H1 (cell line): Measurements from ENCODE around the gene PHTF2. TPM values are rescaled to one million over a fixed set of nuclear protein-coding genes. Genes with fewer than 3 reads are reported as not detected.

Experiments
- CTCF ChIA-PET: fragments of 300-600 bp; sonication (Branson Sonifier 250); formaldehyde crosslinking; loops from one replicate; lab custom pipeline; 2021; ENCODE audit not compliant: partially characterized antibody; lab: Charles Lee
- POLR2A ChIA-PET: fragments of 300-600 bp; sonication (Branson Sonifier 250); formaldehyde crosslinking; loops from one replicate; lab custom pipeline; 2021; ENCODE audit warnings: inconsistent platforms; ENCODE audit not compliant: partially characterized antibody; lab: Charles Lee
- DNase-seq, 2 experiments: peaks; one replicate each; pipeline versions ENCODE4 v3.0.0 to v3.0.0-alpha.2; 2010 to 2022; ENCODE audit warnings: low spot score in 2 of 2, low read depth in 1 of 2, mixed read lengths in 1 of 2
- FAIRE-seq: peaks from 2 replicates; lab custom pipeline; 2011; peaks lifted over from hg19 to GRCh38; lab: Jason Lieb, UNC
- H2AFZ ChIP-seq: 2 replicates; pipeline ENCODE4 v1.8.1; 2012; ENCODE audit warnings: low read length, inconsistent platforms
- H2AK5ac ChIP-seq: 2 replicates; pipeline ENCODE4 v1.6.1; 2013; ENCODE audit warnings: low read depth, low read length
- H2BK120ac ChIP-seq: replicated peaks from 2 replicates; pipeline ENCODE3; 2013; ENCODE audit warnings: low read depth, low read length, inconsistent platforms
- H2BK12ac ChIP-seq: 2 replicates; pipeline ENCODE4 v1.6.1; 2013; ENCODE audit warnings: low read depth, low read length
- H2BK15ac ChIP-seq: 2 replicates; pipeline ENCODE4 v1.6.1; 2013; ENCODE audit warnings: low read length
- H2BK20ac ChIP-seq: 2 replicates; pipeline ENCODE4 v1.6.1; 2013; ENCODE audit warnings: low read length
- H2BK5ac ChIP-seq: 2 replicates; pipeline ENCODE4 v1.6.1; 2013; ENCODE audit warnings: low read depth, low read length
- H3K14ac ChIP-seq: 2 replicates; pipeline ENCODE4 v1.6.1; 2013; ENCODE audit warnings: inconsistent platforms; ENCODE audit not compliant: insufficient read length
- H3K18ac ChIP-seq: 2 replicates; pipeline ENCODE4 v1.6.1; 2013; ENCODE audit warnings: low read length; ENCODE audit errors: extremely low read depth
- H3K23ac ChIP-seq: 2 replicates; pipeline ENCODE4 v1.6.1; 2013; ENCODE audit warnings: inconsistent platforms; ENCODE audit not compliant: insufficient read length
- H3K23me2 ChIP-seq: 2 replicates; pipeline ENCODE4 v1.6.1; 2013; ENCODE audit warnings: low read depth, low read length
- H3K27ac ChIP-seq: 2 replicates; pipeline ENCODE4 v1.6.1; 2011; ENCODE audit warnings: low read depth, low read length, inconsistent platforms
- H3K27me3 ChIP-seq, 4 experiments: replicated peaks in 1 of 4; 1 replicate in 1 of 4; 2 replicates in 3 of 4; pipeline versions ENCODE4 v1.6.1 to v1.8.1; 2011 to 2013; ENCODE audit warnings: low read length in 3 of 4, mild to moderate bottlenecking in 3 of 4, inconsistent platforms in 2 of 4, mixed read lengths in 2 of 4, moderate library complexity in 1 of 4; ENCODE audit not compliant: control insufficient read depth in 3 of 4, insufficient read depth in 3 of 4; ENCODE audit errors: extremely low read depth in 1 of 4
- H3K36me3 ChIP-seq, 4 experiments: 2 replicates each; pipeline versions ENCODE4 v1.6.1 to v1.8.1; 2011 to 2013; ENCODE audit warnings: mild to moderate bottlenecking in 4 of 4, low read length in 3 of 4, moderate library complexity in 2 of 4, control low read depth in 1 of 4, inconsistent platforms in 1 of 4; ENCODE audit not compliant: insufficient read depth in 4 of 4, control insufficient read depth in 2 of 4
- H3K4ac ChIP-seq: replicated peaks from 2 replicates; pipeline ENCODE3; 2013; ENCODE audit warnings: low read length, low read depth, mixed read lengths, inconsistent platforms; ENCODE audit not compliant: insufficient read length
- H3K4me1 ChIP-seq, 4 experiments: replicated peaks in 1 of 4; 1 replicate in 1 of 4; 2 replicates in 3 of 4; pipeline versions ENCODE4 v1.6.1 to v1.8.1; 2011 to 2013; ENCODE audit warnings: low read length in 3 of 4, inconsistent platforms in 2 of 4, mixed read lengths in 1 of 4; ENCODE audit not compliant: insufficient read depth in 4 of 4, control insufficient read depth in 3 of 4
- H3K4me2 ChIP-seq, 2 experiments: 2 replicates each; pipeline versions ENCODE4 v1.6.1 to v1.8.1; 2011 to 2013; ENCODE audit warnings: low read depth in 2 of 2, low read length in 2 of 2, control low read depth in 1 of 2, inconsistent platforms in 1 of 2, mild to moderate bottlenecking in 1 of 2; ENCODE audit not compliant: insufficient read depth in 1 of 2
- H3K4me3 ChIP-seq, 4 experiments: fragments of 200-600, 300-600 bp in 1 of 4; sonication (generic), shearing (Covaris generic), sonication (Bioruptor Twin) in 1 of 4; 2 replicates each; pipeline versions ENCODE4 v1.5.1 to v1.8.1; 2011 to 2016; ENCODE audit warnings: low read length in 4 of 4, low read depth in 3 of 4, control low read depth in 2 of 4, inconsistent platforms in 2 of 4, mild to moderate bottlenecking in 2 of 4, mixed read lengths in 1 of 4, moderate library complexity in 1 of 4; ENCODE audit not compliant: insufficient read depth in 2 of 4; ENCODE audit errors: extremely low read depth in 1 of 4
- H3K56ac ChIP-seq: replicated peaks from 2 replicates; pipeline ENCODE3; 2013; ENCODE audit warnings: low read depth, mild to moderate bottlenecking, mixed read lengths, low read length, inconsistent platforms; ENCODE audit not compliant: insufficient read length
- H3K79me1 ChIP-seq: 2 replicates; pipeline ENCODE4 v1.6.1; 2013; ENCODE audit warnings: low read depth, low read length, control low read depth
- H3K79me2 ChIP-seq, 2 experiments: 2 replicates each; pipeline versions ENCODE4 v1.6.1 to v1.8.1; 2012 to 2013; ENCODE audit warnings: low read length in 2 of 2, mild to moderate bottlenecking in 2 of 2, inconsistent platforms in 1 of 2; ENCODE audit not compliant: insufficient read depth in 2 of 2, control insufficient read depth in 1 of 2
- H3K9ac ChIP-seq, 4 experiments: replicated peaks in 1 of 4; 1 replicate in 1 of 4; 2 replicates in 3 of 4; pipeline versions ENCODE4 v1.6.1 to v1.8.1; 2011 to 2013; ENCODE audit warnings: low read depth in 3 of 4, low read length in 3 of 4, control low read depth in 2 of 4, mild to moderate bottlenecking in 2 of 4, moderate library complexity in 2 of 4, inconsistent platforms in 1 of 4; ENCODE audit errors: extremely low read depth in 1 of 4
- H3K9me3 ChIP-seq, 2 experiments: 2 replicates each; pipeline versions ENCODE4 v1.6.1 to v1.8.1; 2012 to 2013; ENCODE audit warnings: mild to moderate bottlenecking in 2 of 2, moderate library complexity in 2 of 2, control low read depth in 1 of 2, inconsistent platforms in 1 of 2, low read depth in 1 of 2, low read length in 1 of 2, mixed read lengths in 1 of 2; ENCODE audit not compliant: insufficient read depth in 2 of 2
- H4K20me1 ChIP-seq, 2 experiments: replicated peaks in 1 of 2; 2 replicates each; pipeline versions ENCODE3 to v1.8.1; 2011 to 2013; ENCODE audit warnings: inconsistent platforms in 2 of 2, low read length in 2 of 2, mild to moderate bottlenecking in 1 of 2; ENCODE audit not compliant: insufficient read depth in 2 of 2, control insufficient read depth in 1 of 2
- H4K5ac ChIP-seq: 2 replicates; pipeline ENCODE4 v1.6.1; 2013; ENCODE audit warnings: low read length, low read depth, mixed read lengths, inconsistent platforms; ENCODE audit not compliant: insufficient read length
- H4K8ac ChIP-seq: 2 replicates; pipeline ENCODE4 v1.8.0; 2013; ENCODE audit warnings: mild to moderate bottlenecking, moderate library complexity, low read length, inconsistent platforms; ENCODE audit not compliant: insufficient read depth; ENCODE audit errors: extremely low read depth
- H4K91ac ChIP-seq: replicated peaks from 2 replicates; pipeline ENCODE3; 2013; ENCODE audit warnings: low read length, mixed read lengths, inconsistent platforms; ENCODE audit not compliant: insufficient read length
- BCL11A ChIP-seq, 2 experiments: IDR thresholded peaks; one replicate each; pipeline ENCODE4 v1.6.1; 2011; ENCODE audit warnings: low read depth in 2 of 2, low read length in 2 of 2, mild to moderate bottlenecking in 2 of 2
- CHD2 ChIP-seq: IDR thresholded peaks from 2 replicates; pipeline ENCODE4 v1.6.1; 2012; ENCODE audit warnings: low read length, improper control_type of control experiment
- CREB1 ChIP-seq: IDR thresholded peaks from 2 replicates; pipeline ENCODE4 v1.6.1; 2012; ENCODE audit warnings: inconsistent platforms
- JUN ChIP-seq: IDR thresholded peaks from 2 replicates; pipeline ENCODE4 v1.6.1; 2011; ENCODE audit warnings: low read depth, mild to moderate bottlenecking, improper control_type of control experiment, low read length
- KDM1A ChIP-seq: fragments of 200-600, 300-600 bp; sonication (generic); IDR thresholded peaks from 2 replicates; pipeline ENCODE4 v1.7.1; 2016; ENCODE audit warnings: mild to moderate bottlenecking, low read length, borderline replicate concordance
- MAX ChIP-seq: IDR thresholded peaks from 2 replicates; pipeline ENCODE4 v1.6.1; 2012; ENCODE audit warnings: inconsistent platforms
- PHF8 ChIP-seq: fragments of 200-600 bp; sonication (generic); conservative IDR thresholded peaks from 2 replicates; pipeline ENCODE4 v1.7.1; 2012; ENCODE audit warnings: low read depth, mild to moderate bottlenecking, inconsistent platforms, low read length, moderate library complexity
- POLR2AphosphoS5 ChIP-seq: IDR thresholded peaks from 2 replicates; pipeline ENCODE4 v1.6.1; 2011; ENCODE audit warnings: low read depth, low read length
- SIN3A ChIP-seq, 2 experiments: IDR thresholded peaks in 1 of 2; conservative IDR thresholded peaks in 1 of 2; 2 replicates each; pipeline ENCODE4 v1.6.1; 2011 to 2012; ENCODE audit warnings: low read length in 2 of 2, improper control_type of control experiment in 1 of 2, low read depth in 1 of 2, mild to moderate bottlenecking in 1 of 2
- TBP ChIP-seq: IDR thresholded peaks from 2 replicates; pipeline ENCODE4 v1.6.1; 2011; ENCODE audit warnings: low read depth, low read length, improper control_type of control experiment
- TCF12 ChIP-seq: IDR thresholded peaks from 2 replicates; pipeline ENCODE4 v1.6.1; 2011; ENCODE audit warnings: low read depth, mild to moderate bottlenecking, low read length
- USF2 ChIP-seq: IDR thresholded peaks from 2 replicates; pipeline ENCODE4 v1.6.1; 2011; ENCODE audit warnings: low read length, improper control_type of control experiment
- WGBS, 2 experiments: shearing (Covaris generic) in 1 of 2; methylation state at CpG; one replicate each; pipeline versions ENCODE4 v1.1.6 to v1.1.7; 2013 to 2015; ENCODE audit warnings: low lambda C conversion rate in 2 of 2, mixed read lengths in 2 of 2, inconsistent platforms in 1 of 2, low coverage in 1 of 2, missing lambda C conversion rate in 1 of 2; ENCODE audit not compliant: insufficient replicate concordance in 2 of 2, insufficient coverage in 1 of 2, insufficient read length in 1 of 2; ENCODE audit errors: extremely low coverage in 1 of 2, missing lambda C conversion rate in 1 of 2; 5-methylcytosine and 5-hydroxymethylcytosine counted together
- polyA plus RNA-seq, 7 experiments: library from polyadenylated mRNA; depleted of rRNA in 3 of 7; stranded (reverse) in 5 of 7; unstranded in 2 of 7; fragments of >200 nt in 5 of 7; fragments of 200-250 nt in 2 of 7; gene quantifications; 1 replicate in 5 of 7; 2 replicates in 1 of 7; 4 replicates in 1 of 7; pipeline versions ENCODE4 v1.2.1 to v1.2.3, GENCODE V29; 2011 to 2013; ENCODE audit warnings: missing spikeins in 2 of 7, mixed read lengths in 2 of 7
- total RNA-seq: library from RNA; stranded (reverse); fragmentation: NEBNext Ultra II Directional; extraction: Animal tissue kit (Norgen Biotek cat#: 25700); gene quantifications from 2 replicates; pipeline ENCODE4 v1.2.1, GENCODE V29; 2021

Gene PHTF2
- total and polyA plus RNA-seq, 2 of the 8 experiments (the other 6 are each of a cell fraction or from before 2014, with no cell fraction given): 9.0 to 25.4 TPM

DNA sequence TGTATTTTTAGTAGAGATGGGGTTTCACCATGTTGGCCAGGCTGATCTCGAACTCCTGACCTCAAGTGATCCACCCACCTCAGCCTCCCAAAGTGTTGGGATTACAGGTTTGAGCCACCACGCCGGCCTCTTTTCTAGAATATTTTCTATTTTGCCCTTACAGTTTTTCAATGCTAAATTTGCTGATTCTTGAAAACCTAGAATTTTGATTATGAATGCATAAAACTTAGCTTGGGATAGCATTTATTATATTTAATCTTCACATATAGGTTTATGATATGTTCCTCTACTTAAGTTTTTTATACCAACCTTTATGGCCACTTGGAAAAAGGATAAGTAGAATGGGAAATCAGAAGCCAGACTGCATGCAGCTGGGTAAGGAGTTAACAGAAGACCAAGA, 2.5 kb upstream of the PHTF2 start:
- CTCF ChIA-PET: no interaction called here
- Histone ChIP-seq H3K4ac (no peak overlapping the region), H3K27me3 (no peaks in the 10 kb centered on the region), H4K5ac (no peak overlapping the region), H3K9ac (no peak overlapping the region), H3K4me1 (peaks cover 0 to 2% (median 2%) of the 10 kb centered on the region in 4 experiments; a peak in 3 of 7 replicates), H2AFZ (no peak overlapping the region), H4K20me1 (peaks cover 0 to 2% of the 10 kb centered on the region in 2 experiments), H3K4me2 (peak overlapping the region in 1 of 2 experiments; percentile 83; a peak in 1 of 4 replicates), H2AK5ac (no peak overlapping the region), H3K27ac (no peak overlapping the region), H2BK120ac (no peak overlapping the region), H3K23ac (no peak overlapping the region), H3K36me3 (peaks cover 0 to 4% (median 0%) of the 10 kb centered on the region in 4 experiments; a peak in 1 of 8 replicates), H3K56ac (no peak overlapping the region), H2BK5ac (no peak overlapping the region), H3K4me3 (0 out of 8 replicates have a peak overlapping the region, but pooled peaks of 1 of the 4 experiments have one; percentile 81), H3K9me3 (no peaks in the 10 kb centered on the region), H2BK15ac (no peak overlapping the region), H2BK12ac (no peak overlapping the region), H3K79me1 (0 out of 2 replicates have a peak, but pooled peaks cover 3% of the 10 kb centered on the region), H3K14ac (no peak overlapping the region), H3K18ac (no peak overlapping the region), H3K79me2 (peaks cover 0 to 36% of the 10 kb centered on the region in 2 experiments; a peak in 2 of 4 replicates), H3K23me2 (peaks cover 3% of the 10 kb centered on the region), H4K8ac (no peak overlapping the region), H2BK20ac (no peak overlapping the region), H4K91ac (no peak overlapping the region)
- DNase-seq (no peak), FAIRE-seq (no peak)
- POLR2A ChIA-PET: no interaction called here
- TF ChIP-seq MAX: no peak
- TF ChIP-seq CREB1: no peak
- TF ChIP-seq TBP: no peak
- no peak for TF ChIP-seq USF2
- TF ChIP-seq PHF8: no peak
- no peak for TF ChIP-seq KDM1A
- no peak for TF ChIP-seq CHD2
- TF ChIP-seq SIN3A (conservative IDR thresholded peaks at IDR 0.05 in 1 of 2, IDR thresholded peaks at IDR 0.05 in 1 of 2; ENCODE audit: low read depth in 1 of 2, low read length in 2 of 2): no peak
- TF ChIP-seq JUN: no peak
- TF ChIP-seq BCL11A (IDR thresholded peaks at IDR 0.05; ENCODE audit: low read depth in 2 of 2, low read length in 2 of 2): no peak
- TF ChIP-seq TCF12: no peak
- no peak for TF ChIP-seq POLR2AphosphoS5
- 100% methylated on average over 3 of the region's 3 CpGs; no CpG with 5 or more reads in 1 of the 2 experiments for WGBS, 2 experiments
